HEK293T (cell line): ENCODE measurements around the gene GFRA1.

Experiments used
- BHLHE40 ChIP-seq: fragments of 450-650 bp; IDR thresholded peaks from 2 replicates; pipeline ENCODE4 v1.6.1; 2016; ENCODE audit warnings: mild to moderate bottlenecking, moderate library complexity, borderline replicate concordance
- HDGF ChIP-seq: fragments of 450-650 bp; IDR thresholded peaks from 2 replicates; pipeline ENCODE4 v1.6.1; 2017; ENCODE audit warnings: antibody characterized with exemption, borderline replicate concordance

DNA sequence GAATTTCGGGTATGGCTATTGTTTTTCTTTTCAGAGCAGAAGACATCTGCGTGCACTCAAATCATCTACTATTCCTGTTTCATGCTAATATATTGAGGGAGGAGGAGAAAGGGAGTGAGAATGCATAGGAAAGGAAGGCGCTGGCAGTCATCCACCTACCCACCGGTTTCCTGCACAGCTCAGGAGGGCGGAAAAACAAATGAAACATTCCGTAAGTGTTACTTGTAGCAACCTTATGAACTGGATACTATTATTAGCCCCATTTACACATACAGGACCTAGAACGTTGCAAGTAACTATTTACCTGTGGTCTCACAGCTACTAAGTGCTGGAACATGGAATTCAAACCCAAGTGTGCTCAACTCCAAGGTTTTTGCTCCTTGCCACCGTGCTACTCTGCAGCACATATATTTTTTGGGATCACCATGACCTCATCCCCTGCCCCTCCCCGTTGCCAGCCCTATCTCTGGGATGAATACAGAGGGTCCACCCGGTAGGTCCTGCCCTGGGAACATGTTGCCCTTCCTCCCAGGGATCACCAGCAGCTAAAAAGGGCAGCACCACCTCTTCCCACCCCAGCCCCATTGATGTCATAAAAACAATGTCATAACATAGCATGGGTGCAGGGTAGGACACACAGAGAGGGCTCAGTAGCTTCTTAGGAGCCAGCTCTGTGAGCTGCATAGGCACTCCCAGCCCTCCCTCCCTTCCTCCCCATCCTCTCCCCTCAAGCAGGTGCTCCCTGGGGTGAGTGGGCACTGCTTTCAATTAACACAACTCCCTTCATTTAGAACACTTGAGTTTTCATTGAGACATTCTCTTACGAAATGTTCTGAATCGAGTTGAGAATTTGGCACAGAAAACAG, 16.9 kb downstream of the GFRA1 start:
- TF ChIP-seq HDGF (no peak), BHLHE40 (no peak)
